HepG2 (cell line): ENCODE data around the gene CDKN1C. TPM values are rescaled to one million over a fixed set of nuclear protein-coding genes. Genes with fewer than 3 reads are reported as not detected.

Experiments used
- CC2D1A ChIP-seq: sonication (generic); formaldehyde crosslinking; IDR thresholded peaks from 2 replicates; pipeline ENCODE4 v1.8.1; 2023; ENCODE audit warnings: mild to moderate bottlenecking, missing genetic modification reagents
- ELF1 ChIP-seq: sonication (generic); formaldehyde crosslinking; IDR thresholded peaks from 2 replicates; pipeline ENCODE4 v1.4.0; 2020; ENCODE audit warnings: missing genetic modification reagents
- PHF5A ChIP-seq: IDR thresholded peaks from one replicate; pipeline ENCODE4 v1.6.1; 2018; ENCODE audit warnings: low read depth, missing genetic modification reagents; ENCODE audit not compliant: unreplicated experiment
- PRPF4 ChIP-seq: fragments of 200-400 bp; formaldehyde crosslinking; IDR thresholded peaks from 2 replicates; pipeline ENCODE4 v1.6.1; 2016; ENCODE audit warnings: low read length, low read depth; ENCODE audit not compliant: poor library complexity, severe bottlenecking
- RFXAP ChIP-seq: sonication (generic); formaldehyde crosslinking; IDR thresholded peaks from 2 replicates; pipeline ENCODE4 v1.4.0; 2020; ENCODE audit warnings: missing genetic modification reagents, borderline replicate concordance
- RXRA ChIP-seq: sonication (generic); formaldehyde crosslinking; IDR thresholded peaks from 2 replicates; pipeline ENCODE4 v1.5.1; 2020; ENCODE audit warnings: missing genetic modification reagents
- SMAD1 ChIP-seq: sonication (generic); formaldehyde crosslinking; IDR thresholded peaks from 2 replicates; pipeline ENCODE4 v1.4.0; 2020; ENCODE audit warnings: missing genetic modification reagents, low read depth, mild to moderate bottlenecking, borderline replicate concordance
- TEF ChIP-seq: sonication (generic); formaldehyde crosslinking; IDR thresholded peaks from 2 replicates; pipeline ENCODE4 v1.5.0; 2020; ENCODE audit warnings: missing genetic modification reagents
- ZNF407 ChIP-seq: sonication (generic); formaldehyde crosslinking; IDR thresholded peaks from one replicate; pipeline ENCODE4 v1.5.1; 2020; ENCODE audit warnings: mild to moderate bottlenecking, missing genetic modification reagents; ENCODE audit errors: not compliant biosample characterization
- ZNF446 ChIP-seq: sonication (generic); formaldehyde crosslinking; IDR thresholded peaks from 2 replicates; pipeline ENCODE4 v1.5.0; 2020; ENCODE audit warnings: mild to moderate bottlenecking, missing genetic modification reagents
- ZNF556 ChIP-seq: sonication (generic); formaldehyde crosslinking; IDR thresholded peaks from 2 replicates; pipeline ENCODE4 v1.4.0; 2020; ENCODE audit warnings: mild to moderate bottlenecking, missing genetic modification reagents, borderline replicate concordance
- ZNF775 ChIP-seq: sonication (generic); formaldehyde crosslinking; IDR thresholded peaks from 2 replicates; pipeline ENCODE4 v1.4.0; 2020; ENCODE audit warnings: missing genetic modification reagents, mild to moderate bottlenecking, moderate library complexity, borderline replicate concordance
- ZSCAN20 ChIP-seq: sonication (generic); formaldehyde crosslinking; IDR thresholded peaks from 2 replicates; pipeline ENCODE4 v1.4.0; 2020; ENCODE audit warnings: missing genetic modification reagents, mild to moderate bottlenecking, borderline replicate concordance
- polyA plus RNA-seq, 8 experiments: library from polyadenylated mRNA; depleted of rRNA in 3 of 8; stranded (reverse) in 7 of 8; unstranded in 1 of 8; fragments of >200 nt; fragmentation: Illumina TruSeq in 4 of 8; extraction: Trizol in 4 of 8; gene quantifications; 2 replicates each; pipeline versions ENCODE4 v1.2.1 to v1.2.3, GENCODE V29; 2011 to 2016; ENCODE audit warnings: low read depth in 4 of 8, missing spikeins in 1 of 8, mixed read lengths in 1 of 8; ENCODE audit not compliant: insufficient read depth in 1 of 8
- total RNA-seq, 5 experiments: library from RNA; depleted of rRNA; stranded (reverse); fragments of >200 nt; fragmentation: Illumina TruSeq; extraction: Trizol; gene quantifications; 2 replicates each; pipeline ENCODE4 v1.2.3, GENCODE V29; 2016; ENCODE audit warnings: low read depth in 1 of 5
- TF ChIP-seq, protein P1 (sequence below): sonication (generic); formaldehyde crosslinking; IDR thresholded peaks from 2 replicates; pipeline ENCODE4 v1.5.1; 2020; ENCODE audit warnings: mild to moderate bottlenecking, moderate library complexity, missing genetic modification reagents
- TF ChIP-seq, protein P2 (sequence below): sonication (generic); formaldehyde crosslinking; IDR thresholded peaks from 2 replicates; pipeline ENCODE4 v1.5.0; 2020; ENCODE audit warnings: mild to moderate bottlenecking, missing genetic modification reagents

Gene CDKN1C
- total and polyA plus RNA-seq, 2 of the 13 experiments (the other 11 are each of a cell fraction or from before 2014, with no cell fraction given) = not detected

GRCh38 chr11:2891326-2892214 lies 6.0 kb upstream of the CDKN1C start (continued):
- TF ChIP-seq, protein P1, sequence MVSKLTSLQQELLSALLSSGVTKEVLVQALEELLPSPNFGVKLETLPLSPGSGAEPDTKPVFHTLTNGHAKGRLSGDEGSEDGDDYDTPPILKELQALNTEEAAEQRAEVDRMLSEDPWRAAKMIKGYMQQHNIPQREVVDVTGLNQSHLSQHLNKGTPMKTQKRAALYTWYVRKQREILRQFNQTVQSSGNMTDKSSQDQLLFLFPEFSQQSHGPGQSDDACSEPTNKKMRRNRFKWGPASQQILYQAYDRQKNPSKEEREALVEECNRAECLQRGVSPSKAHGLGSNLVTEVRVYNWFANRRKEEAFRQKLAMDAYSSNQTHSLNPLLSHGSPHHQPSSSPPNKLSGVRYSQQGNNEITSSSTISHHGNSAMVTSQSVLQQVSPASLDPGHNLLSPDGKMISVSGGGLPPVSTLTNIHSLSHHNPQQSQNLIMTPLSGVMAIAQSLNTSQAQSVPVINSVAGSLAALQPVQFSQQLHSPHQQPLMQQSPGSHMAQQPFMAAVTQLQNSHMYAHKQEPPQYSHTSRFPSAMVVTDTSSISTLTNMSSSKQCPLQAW (CRISPR knock-in tag) = no peak
- TF ChIP-seq ZNF775 (CRISPR knock-in tag) (no peak), RXRA (CRISPR knock-in tag) (peak; percentile 30; the same call in 1 of the 2 replicates), PRPF4 (no peak), TEF (no peak), SMAD1 (CRISPR knock-in tag) (no peak), PHF5A (CRISPR knock-in tag) (no peak), ZNF556 (no peak), CC2D1A (CRISPR knock-in tag) (no peak), ZNF446 (CRISPR knock-in tag) (no peak), RFXAP (CRISPR knock-in tag) (no peak), ZNF407 (CRISPR knock-in tag) (no peak), ELF1 (CRISPR knock-in tag) (no peak), ZSCAN20 (CRISPR knock-in tag) (no peak)
- TF ChIP-seq, protein P2, sequence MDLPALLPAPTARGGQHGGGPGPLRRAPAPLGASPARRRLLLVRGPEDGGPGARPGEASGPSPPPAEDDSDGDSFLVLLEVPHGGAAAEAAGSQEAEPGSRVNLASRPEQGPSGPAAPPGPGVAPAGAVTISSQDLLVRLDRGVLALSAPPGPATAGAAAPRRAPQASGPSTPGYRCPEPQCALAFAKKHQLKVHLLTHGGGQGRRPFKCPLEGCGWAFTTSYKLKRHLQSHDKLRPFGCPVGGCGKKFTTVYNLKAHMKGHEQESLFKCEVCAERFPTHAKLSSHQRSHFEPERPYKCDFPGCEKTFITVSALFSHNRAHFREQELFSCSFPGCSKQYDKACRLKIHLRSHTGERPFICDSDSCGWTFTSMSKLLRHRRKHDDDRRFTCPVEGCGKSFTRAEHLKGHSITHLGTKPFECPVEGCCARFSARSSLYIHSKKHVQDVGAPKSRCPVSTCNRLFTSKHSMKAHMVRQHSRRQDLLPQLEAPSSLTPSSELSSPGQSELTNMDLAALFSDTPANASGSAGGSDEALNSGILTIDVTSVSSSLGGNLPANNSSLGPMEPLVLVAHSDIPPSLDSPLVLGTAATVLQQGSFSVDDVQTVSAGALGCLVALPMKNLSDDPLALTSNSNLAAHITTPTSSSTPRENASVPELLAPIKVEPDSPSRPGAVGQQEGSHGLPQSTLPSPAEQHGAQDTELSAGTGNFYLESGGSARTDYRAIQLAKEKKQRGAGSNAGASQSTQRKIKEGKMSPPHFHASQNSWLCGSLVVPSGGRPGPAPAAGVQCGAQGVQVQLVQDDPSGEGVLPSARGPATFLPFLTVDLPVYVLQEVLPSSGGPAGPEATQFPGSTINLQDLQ (CRISPR knock-in tag) = no peak
